T1000 (cell line): ENCODE results near the gene DDX25.

Experiments
- DNase-seq: peaks from one replicate; lab custom pipeline; 2025; ENCODE audit warnings: mixed read lengths; lab: John Stamatoyannopoulos, UW

Gene DDX25

GRCh38 chr11:125950696-125951651, 46.7 kb downstream of the DDX25 start:
- no peak for DNase-seq

GRCh38 chr11:125951731-125952130, 47.4 kb downstream of the DDX25 start:
- no peak for DNase-seq

GRCh38 chr11:125952559-125952958, 48.3 kb downstream of the DDX25 start:
- no peak for DNase-seq

- no peak for DNase-seq
Measured at GRCh38 chr11:125952973-125953372, 48.7 kb downstream of the DDX25 start.

GRCh38 chr11:125953401-125953935, 49.2 kb downstream of the DDX25 start:
- DNase-seq = no peak

- DNase-seq = no peak
Measured at GRCh38 chr11:125954123-125954944, 50.0 kb downstream of the DDX25 start.

GRCh38 chr11:125954945-125955640, 50.8 kb downstream of the DDX25 start:
- no peak for DNase-seq

GRCh38 chr11:125955856-125956255, 51.5 kb downstream of the DDX25 start:
- DNase-seq = no peak

GRCh38 chr11:125956391-125957134, 52.3 kb downstream of the DDX25 start:
- DNase-seq = no peak

- DNase-seq = no peak
Measured at GRCh38 chr11:125957618-125958332, 53.5 kb downstream of the DDX25 start.

GRCh38 chr11:125958872-125959400, 54.6 kb downstream of the DDX25 start:
- no peak for DNase-seq

- no peak for DNase-seq
Measured at GRCh38 chr11:125959511-125959910, 55.2 kb downstream of the DDX25 start.

- DNase-seq = no peak
Measured at GRCh38 chr11:125959931-125960330, 55.6 kb downstream of the DDX25 start.

- DNase-seq = no peak
Measured at GRCh38 chr11:125960771-125961170, 56.5 kb downstream of the DDX25 start.

- DNase-seq = no peak
Measured at GRCh38 chr11:125967515-125967914, 63.2 kb downstream of the DDX25 start.

GRCh38 chr11:125968354-125968753, 64.0 kb downstream of the DDX25 start:
- no peak for DNase-seq

GRCh38 chr11:125971618-125972017, 67.3 kb downstream of the DDX25 start:
- no peak for DNase-seq

- no peak for DNase-seq
Measured at GRCh38 chr11:125974284-125974683, 70.0 kb downstream of the DDX25 start.

GRCh38 chr11:125975634-125976033, 71.3 kb downstream of the DDX25 start:
- no peak for DNase-seq

GRCh38 chr11:125976156-125976555, 71.8 kb downstream of the DDX25 start:
- DNase-seq = no peak
